HG02973 (cell line): ENCODE measurements around the gene WAPL.

Experiments
- ATAC-seq: cut with Tn5 transposase; IDR thresholded peaks from one replicate; pipeline ENCODE4 v1.9.1; 2021; ENCODE audit warnings: moderate library complexity; ENCODE audit not compliant: unreplicated experiment

The WAPL gene

DNA sequence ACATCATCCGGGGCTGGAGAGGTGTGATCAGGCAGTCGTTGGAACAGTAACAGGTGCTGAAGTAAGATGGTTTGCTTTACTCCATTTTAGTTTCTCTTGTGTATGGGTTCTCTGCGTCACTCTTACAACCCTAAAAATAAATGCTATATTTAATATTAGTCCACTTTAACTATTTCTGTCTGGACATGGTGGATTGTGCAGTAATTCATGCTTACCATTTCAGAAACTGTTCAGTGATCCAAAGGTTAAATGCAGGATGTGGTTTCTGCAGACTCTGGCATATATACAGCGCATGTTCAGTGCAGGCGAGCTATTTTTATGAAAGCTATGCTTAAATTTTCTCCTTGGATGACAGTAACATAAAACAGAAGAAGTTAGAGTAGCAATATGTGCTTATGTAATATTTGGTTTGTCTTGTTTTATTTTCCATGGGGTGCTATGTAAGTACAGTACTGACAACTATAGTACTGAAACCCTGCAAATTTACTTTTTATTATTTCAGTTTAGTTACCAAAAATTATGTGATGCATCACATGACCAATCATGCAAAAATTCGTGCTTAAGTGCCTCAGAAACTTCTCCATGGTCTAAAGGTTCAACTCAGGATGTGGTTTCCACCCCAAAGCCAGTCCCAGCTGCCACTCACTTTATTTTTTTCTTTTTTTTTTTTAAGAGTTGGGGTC is 108.4 kb downstream of the WAPL start:
- ATAC-seq: peak; percentile 60

DNA sequence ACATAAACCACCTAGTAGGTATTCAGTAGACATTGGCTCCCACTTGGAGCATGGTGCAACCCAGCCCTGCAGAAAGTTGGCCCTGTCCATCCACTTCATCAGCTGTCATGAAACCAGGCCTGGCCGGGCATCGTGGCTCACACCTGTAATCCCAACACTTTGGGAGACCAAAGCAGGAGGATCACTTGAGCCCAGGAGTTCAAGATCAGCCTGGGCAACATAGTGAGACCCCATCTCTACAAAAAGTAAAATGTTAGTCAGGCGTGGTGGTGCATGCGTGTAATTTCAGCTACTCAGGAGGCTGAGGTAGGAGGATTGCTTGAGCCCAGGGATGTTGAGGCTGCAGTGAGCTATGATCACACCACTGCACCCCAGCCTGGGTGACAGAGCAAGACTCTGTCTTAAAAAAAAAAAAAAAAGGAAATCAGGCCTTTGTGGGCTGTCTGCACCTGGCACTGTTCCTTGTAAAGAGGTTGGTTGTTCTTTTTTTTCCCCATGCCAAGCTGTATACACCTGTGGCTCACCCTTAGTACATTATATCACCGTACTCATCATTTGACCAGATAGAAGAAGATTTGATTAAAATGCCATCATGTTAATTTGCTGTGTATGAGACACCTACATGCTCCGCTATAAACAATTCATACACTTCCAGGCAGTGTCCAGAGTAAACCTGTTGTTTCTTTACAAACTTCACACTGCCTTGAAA is 109.6 kb downstream of the WAPL start:
- ATAC-seq: peak; percentile 6

DNA sequence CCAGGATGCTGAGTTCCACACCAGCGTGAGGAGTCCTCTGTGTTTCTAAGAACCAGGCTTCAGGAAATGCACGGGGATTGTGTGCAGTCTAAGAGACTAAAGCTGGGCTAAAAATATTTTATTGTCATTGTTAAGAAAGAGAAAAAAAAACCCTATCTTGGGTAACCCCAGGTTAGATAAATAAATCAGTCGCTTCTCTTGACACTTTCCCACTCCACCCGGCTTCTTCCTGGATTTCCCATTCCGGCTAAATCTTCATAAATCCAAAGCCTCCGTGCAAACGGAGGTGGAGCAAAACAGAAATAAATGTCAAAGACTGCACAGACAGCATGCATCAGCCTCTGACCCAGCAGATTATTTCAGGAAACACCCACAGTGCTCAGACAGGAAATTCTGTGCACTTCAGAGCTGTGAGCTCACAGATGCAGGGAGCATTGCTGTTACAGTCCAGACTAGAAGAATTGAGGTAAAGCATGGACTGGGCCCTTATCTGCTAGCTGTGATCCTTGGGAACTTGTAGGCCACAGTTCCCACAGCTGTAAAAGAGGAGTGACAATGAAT is 110.2 kb downstream of the WAPL start:
- ATAC-seq: peak; percentile 38

DNA sequence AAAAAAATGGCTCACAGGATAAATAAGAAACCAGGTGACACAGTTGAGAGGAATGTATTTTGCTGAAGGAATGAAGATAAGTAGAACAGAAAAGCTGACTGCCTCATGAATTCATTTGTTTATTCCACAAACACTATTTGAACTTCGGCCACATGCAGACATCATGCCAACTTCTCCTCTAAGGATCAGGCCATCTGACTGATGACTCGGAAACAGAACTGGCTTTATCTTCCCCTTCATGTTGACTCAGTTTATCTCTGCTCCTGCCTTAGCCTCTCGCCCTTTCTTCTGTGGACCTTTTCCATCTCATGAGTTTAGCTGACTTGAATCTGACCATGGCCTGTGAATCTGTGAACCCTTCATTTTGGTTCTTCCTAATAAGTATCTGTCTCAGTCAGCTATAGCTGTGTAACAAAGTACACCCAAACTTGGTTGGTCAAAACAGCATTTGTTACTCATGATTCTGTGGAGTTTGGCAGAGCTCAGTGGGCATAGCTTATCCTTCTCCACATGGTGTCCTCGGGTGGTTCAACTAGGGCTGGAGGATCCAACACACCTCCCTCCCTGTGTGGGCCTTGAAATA is 111.0 kb downstream of the WAPL start:
- no peak for ATAC-seq

DNA sequence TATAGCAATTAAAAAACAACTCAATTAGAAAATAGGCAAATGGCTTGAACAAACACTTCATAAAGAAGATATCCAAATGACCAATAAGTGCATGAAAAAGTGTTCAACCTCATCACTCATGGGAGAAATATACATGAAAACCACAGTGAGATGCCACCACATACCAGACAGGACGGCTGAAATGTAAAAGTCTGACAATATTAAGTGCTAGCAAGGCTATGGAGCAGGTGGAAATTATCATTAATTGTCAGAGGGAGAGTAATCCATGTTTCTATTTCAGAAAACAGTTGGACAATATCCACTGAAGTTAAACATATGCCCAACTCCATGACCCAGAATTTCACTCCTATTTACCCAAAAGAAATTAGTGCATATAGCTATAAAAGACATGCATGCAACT is 112.4 kb downstream of the WAPL start:
- ATAC-seq: no peak

DNA sequence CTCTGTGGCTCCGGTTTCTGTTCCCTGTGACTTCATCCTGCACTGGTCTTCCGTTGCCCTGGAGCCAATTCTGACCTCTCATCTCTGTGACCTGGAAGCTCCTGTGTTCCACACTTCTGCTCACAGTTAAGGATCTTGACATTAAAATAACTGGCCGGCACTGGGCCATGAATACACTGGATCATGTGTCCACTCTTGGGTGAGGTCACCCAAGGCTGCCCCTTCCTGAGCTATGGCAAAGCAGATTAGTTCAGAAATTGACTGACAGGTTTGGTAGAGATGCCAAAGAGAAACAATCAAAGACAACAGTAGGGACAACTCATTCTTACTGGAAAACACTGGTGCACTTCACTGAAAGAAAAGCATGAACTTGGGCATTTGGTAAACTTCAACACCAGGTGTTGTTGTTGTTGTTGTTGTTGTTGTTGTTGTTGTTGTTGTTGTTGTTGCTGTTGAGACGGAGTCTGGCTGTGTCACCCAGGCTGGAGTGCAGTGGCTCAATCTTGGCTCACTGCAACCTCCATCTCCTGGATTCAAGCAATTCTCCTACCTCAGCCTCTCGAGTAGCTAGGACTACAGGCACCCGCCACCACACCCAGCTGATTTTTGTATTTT is 118.3 kb downstream of the WAPL start:
- ATAC-seq: no peak

DNA sequence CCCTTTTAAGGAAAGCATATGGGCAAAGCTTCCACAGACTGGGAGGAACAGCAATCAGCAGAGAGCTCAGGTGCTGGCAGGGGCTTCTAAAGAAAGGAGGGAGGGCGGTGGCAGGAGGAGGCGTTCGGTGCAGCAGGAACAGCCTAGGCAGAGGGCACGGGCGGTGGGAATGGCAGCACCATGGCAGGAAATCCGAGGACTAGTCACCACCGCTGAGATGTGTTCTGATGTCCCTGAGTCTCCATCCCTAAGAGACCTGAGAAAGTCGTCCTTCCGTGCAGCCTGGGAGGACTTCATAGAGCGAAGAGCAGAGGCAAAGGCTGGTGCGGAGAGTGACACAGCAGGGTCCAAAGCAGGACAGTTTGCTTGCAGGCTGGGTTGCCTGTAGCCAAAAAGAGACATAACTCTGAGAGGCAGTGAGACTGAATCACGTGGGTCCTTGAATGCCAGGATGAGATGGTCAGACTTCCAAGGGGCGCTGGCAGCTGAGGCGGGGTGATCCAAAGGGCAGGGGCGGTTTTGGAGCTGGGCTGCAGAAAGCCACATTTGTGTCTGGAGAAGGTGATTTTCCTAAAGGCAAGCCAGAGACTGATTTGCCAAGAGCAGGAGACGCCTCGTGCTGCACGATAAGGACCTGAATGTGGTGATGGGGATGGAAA is 119.2 kb downstream of the WAPL start:
- ATAC-seq: no peak

DNA sequence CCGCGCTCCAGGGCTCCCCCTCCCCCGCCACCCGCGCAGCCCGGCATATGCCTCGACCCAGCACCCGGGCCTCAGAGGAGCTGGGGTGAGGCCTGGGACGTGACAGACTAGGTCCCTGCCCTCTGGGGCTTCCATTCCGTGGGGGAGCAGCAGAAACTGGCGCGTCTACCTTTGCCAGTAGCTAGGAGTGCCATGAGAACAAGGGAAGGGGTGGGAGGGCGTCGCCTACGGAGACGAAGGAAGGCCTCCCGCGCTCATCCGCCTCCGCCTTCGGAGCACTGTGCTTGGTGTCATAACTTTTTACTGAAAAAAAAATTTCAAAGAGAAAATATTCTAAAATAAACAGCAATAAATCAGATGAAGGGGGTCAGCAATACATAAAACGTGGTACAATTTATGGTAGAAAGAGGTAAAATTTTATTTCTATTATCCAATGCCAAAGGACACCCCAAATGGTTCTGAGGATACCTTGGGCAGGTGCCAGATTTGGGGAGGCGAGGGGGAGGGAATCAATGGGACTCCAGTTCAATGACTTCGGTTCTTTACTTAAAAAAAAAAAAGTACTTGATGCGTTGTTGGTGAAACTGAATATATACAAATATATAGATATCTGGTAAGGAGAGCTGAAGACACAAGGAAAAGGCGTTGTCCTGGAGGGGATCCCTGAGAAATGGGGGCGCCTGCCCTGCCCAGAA is 119.9 kb downstream of the WAPL start:
- no peak for ATAC-seq

DNA sequence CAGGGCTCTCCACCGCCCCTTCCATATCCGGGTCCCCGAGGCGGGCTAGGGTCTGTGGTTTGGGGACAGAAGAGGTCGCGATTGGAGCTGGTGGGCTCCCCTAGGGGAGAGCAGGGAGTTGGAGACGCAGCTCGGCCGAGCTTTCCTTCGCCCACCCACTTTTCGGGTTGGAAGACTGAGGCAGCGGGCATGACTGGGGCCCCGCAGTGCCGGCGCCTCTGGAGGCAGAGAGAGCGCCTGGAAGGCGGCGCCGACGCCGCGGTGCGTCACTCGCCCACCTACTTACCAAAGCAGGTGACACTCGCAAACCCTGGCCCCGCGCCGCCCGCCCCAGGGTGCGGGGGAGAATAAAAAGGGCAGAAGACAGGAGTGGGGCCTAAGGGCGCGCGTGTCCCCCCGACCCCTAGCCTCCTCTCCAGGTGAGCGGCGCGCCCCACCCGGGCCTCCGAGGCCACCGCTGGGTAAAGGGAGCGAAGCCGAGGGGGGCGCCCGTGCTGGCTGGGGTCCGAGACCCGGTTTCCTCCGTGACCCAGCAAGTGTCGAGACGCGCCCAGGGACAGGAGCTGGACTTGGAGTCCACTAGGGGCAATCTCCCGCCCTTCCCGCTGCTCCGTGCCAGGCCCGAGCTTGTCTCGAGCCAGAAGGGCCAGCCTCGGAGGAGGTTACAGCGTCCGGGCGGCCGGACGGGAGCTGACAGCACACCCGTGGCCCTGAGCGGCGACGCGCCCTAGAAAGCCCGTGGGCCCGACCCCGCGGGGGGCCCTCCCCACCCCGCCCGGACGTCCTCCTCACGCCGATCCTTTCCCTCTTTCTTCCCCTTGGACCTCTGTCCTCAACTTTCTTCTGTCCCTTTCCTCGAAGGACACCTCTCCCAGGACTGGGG is 120.6 kb downstream of the WAPL start:
- ATAC-seq: peak; percentile 36

DNA sequence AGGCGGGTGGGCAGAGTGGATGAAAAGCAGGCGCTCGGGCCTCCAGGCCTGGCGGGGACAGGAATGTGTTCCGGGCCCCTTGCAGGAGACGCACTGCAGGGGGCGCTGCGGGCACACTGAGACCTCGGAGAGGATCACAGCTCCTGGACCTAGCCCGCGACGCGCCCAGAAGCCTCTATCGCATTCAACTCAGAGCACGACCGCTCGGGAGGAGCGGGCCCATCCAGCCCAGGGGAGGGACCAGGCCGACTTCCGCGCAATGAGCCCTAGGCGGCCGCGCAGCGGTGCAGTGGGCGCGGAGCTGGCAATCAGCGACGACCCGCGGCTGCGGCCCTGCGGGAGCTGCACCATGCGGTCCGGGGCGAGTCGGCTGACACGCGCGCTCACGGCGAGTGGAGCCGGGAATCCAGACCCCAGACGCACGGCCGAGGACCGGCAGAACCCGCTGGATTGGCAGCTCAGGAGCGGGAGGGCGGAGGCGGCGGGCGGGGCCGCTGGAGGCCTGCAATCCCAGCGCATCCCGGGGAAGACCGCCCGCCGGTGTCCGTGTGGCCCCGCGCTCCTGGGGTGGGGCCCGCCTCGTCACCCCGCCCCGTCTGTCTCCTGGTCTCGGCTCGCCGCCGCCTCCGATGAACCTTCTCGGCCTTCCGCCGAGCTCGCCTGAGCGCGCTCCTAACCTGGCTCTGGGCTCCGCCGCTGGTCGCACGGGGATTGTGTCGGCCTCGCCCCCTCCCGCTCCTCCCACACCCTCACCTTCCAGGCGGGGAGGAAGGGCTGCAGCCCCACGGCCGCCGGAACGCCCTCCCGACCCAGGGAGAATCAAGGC is 121.5 kb downstream of the WAPL start:
- peak; percentile 88 for ATAC-seq

DNA sequence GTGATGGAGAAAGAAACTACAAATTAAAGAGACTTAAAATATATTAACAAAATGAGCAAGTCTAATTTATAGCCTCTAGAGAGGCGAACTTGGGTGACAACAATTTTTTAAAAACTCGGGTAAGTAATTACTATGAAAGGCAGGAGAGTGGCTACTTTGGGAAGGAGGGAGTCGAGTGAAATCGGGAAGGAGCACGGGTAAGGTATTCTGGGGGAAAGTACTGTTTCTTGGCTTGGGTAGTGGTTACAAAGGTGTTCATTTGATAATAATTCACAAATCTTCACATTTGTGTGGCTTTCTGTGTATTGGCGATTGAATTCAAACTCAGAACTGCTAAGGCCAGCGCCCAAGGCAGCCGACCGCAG is 122.1 kb downstream of the WAPL start:
- ATAC-seq: no peak

DNA sequence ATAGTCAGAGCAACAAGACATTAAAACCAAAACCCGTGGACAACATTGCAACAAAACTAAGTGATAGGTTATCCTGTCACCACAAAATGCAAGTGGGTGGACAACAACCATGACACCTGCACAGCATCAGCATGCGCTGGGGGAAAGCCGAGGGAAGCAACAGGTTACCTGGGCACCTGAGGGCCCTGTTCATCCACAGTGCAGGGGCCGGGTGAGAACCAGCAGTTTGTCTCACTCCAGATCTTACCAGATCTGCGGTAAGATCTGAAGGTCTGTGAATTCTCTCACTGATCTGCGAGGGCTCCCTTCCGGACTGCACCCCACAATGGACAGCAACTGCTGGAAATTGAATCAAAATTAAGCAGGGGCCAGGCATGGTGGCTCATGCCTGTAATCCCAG is 124.5 kb downstream of the WAPL start:
- ATAC-seq: no peak

DNA sequence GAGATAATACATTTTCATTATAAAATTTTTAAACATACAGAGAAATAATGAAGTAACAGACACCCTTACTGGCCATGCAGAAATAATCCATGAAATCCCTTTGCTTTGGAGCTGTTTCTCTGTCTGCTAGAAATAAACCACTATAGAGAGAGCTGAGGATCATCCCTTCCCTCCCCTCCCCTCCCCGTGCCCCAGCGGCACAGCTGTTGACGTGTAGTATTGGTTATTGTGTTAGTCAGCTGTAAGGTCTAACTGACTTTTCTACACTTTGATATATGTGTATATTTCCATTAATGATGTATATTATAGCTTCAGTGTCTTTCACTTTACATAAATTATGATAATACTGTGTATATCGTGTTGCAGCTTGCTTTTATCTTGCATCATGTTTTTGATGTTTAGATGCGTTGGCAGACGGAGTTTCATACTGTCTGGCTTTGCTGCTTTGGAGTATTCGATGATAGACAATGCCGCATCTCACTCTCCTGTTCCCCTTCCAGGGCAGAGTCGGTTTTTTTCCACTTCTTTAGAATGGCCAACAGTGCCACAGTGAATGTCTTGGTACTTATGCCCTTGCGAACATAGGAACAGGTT is 127.6 kb downstream of the WAPL start:
- no peak for ATAC-seq

DNA sequence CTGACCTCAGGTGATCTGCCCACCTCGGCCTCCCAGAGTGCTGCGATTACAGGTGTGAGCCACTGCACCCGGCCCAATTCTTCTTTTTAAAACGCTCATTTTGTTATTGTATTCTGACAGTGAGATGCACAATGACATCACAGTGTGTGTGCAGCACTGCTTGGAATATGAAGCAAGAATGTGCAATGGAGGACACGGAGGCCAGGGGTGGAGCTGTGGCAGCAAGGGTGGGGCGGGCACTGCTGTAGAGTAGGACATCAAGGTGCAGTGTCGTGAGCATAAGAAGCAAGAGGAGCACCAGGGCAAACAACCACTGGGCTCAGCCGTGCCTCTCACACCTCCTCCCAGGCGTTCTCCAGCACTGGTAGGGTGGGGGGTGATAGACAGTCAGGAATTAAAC is 128.2 kb downstream of the WAPL start:
- no peak for ATAC-seq

DNA sequence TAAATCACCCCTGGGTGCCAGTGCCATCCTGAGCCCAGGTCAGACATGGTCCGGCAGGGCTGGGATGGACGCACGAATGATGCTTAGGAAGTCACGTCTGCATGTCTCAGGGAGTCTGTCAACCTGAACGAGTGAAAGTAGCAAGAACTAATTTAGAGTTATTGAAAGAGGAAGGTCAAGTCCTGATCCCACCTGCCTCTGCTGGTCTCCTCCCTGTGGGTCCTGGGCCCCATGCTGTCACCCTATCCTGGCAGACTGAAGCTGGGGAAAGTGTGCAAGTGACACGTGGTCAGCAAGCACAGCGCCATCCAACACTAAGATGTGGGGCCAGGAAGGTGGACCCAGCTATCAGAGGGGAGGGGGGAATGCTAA is 128.9 kb downstream of the WAPL start:
- peak; percentile 44 for ATAC-seq

DNA sequence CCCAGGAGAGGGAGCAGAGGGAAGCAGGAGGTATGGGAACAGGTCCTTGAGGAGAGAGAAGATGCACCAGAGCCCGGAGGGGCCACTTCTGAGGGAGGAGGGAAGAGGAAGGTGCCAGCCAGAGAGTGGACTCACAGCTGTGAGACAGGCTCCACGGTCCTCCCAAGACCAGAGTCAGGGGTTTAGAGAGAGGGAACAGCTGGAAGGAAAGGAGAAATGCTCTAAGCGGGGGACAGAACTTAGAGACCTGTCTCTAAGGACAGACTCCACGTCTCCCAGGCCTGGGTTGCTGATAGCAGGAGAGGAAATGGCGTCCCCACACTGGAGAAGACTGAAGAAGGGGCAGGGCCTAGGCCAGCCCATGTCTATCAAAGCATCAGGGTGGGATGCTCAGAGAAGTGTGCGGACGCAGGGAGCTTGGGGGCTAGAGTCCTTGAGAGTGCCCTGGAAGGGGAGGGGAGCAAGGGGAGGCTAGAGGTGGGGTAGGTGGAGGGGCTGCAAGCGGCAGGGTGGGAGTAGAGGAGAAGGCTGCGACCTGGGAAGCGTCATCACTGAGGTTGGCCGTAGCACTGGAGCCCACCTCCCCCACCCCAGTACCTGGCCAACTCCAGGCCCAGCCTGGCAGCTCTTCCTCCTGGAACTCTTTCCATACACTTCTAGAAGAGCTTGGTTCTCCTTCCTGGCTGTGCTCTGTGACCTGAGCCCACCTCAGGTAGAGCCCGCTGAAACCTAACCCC is 129.4 kb downstream of the WAPL start:
- ATAC-seq: no peak

DNA sequence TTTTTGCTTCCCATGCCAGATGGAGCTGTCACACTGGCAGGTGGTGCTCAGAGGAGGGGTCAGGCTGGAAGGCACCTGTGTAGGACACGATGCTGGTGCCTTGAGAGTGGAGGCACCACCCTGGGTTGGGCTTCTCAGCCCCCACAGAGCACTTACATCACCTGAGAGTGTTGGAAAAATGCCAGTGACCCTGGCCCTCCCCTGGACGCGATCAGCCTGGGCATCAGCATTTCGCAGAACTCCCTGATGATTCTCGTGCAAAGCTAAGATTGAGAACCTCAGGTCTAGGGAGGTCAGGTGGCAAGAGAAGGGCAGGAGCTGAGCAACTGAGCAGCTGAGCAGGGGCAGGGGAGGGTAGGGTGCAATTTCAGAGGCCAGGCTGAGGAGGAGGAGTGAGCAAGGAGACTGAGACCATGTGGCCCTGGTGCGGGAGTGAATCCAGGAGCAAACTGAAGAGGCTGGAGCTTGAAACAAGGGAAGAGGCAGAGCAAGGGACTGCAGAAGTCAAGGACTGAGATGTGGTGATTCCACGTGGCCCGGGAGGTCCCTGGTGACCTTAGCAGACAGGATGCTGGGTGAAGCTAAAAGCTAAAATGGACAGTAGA is 130.3 kb downstream of the WAPL start:
- ATAC-seq: no peak
